Cerebellar cortex (tissue), 1 donor: Measurements from ENCODE around the gene CDK2AP2.

Source experiments
- DNase-seq: peaks from one replicate; pipeline ENCODE4 v3.0.0-alpha.2; 2015; ENCODE audit warnings: low spot score

Gene CDK2AP2

DNA sequence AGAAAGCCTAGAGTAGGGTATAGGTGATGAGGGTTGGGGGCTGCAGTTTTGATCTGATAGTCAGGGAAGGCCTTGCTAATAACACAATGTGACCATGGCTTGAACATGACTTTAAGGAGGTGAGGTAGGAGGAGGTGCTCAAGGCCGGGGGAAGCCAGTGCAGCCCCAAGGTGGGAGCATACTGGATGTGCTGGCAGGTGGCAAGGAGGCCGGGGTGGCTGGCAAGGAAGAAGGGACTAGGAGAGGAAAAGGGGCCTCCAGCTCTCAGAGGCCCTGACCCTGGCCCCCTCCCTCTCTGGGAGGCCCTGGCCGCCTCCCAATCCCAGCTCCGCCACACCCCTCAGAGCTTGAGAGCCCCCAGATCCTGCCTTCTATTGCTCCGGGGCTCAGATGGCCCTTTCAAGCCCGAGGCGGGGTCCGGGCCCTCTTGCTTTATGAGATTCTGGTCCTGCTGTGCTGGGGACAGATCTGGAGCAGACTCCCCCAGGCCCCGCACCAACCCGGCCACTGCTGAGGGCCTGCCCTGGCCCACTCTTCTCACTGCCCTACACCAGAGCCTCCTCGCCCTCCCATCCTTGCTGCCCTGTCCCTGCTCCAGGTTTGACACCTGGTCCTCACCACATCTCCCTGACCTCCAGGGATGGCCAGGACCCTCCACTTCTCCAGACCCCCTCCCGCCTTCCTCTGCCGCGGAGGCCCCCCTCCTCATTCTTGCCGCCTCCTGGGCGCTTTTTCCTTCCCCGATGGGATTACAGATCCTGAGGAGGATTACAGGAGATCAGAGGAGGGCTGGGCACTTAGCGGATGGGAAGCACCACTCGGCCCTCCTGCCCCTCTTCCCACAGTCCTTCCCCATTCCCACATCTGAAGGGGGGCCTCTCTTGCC is 4.6 kb downstream of the CDK2AP2 start:
- no peak for DNase-seq

DNA sequence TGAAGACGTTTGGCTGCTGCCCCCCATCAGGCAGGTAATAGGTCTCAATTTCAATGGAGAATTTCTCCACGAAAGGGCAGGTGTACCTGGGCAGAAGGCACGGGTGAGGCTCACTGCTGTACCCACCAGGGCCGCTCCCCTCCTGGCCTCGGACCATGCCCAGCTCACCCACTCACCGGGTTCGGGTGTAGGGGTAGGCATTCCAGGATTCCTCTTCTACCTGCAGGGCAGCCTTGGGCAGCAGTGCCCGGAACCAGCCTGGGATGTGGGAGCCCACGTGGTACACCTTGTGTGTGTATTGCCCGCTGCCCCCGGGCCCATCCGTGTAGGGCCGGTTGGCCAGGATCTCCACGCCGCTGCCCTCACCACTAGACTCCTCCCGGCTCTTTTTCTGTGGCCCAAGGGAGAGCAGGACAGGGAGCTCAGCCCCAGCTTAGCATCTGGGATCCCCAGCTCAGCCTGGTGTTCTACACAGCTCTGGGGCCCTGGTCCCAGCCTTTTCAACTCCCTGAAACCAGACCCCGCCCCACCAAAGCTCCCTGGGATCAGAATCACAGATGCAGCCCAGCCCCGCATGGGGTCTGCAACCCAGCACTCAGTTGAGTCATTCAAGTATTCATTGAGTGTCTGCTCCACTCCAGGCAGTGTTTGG is 5.5 kb downstream of the CDK2AP2 start:
- DNase-seq = no peak

DNA sequence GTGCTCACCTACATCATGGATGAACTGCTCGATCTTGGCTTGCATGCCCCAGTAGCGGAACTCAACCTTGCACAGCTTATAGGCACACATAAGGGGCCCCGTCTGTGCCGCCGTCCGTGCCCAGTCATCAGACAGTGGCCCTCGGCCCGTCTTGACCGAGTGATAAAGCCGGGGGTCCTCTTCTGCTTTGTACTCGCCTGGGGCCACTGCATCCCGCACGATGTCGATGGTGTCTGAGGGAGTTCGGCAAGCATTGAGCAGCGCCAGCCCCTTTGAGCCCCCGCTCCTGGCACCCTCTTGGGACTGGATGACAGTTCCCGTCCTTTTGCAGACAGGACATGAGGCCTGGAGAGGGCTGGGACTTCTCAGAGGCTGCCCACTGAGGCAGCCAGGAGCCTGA is 6.1 kb downstream of the CDK2AP2 start:
- no peak for DNase-seq

DNA sequence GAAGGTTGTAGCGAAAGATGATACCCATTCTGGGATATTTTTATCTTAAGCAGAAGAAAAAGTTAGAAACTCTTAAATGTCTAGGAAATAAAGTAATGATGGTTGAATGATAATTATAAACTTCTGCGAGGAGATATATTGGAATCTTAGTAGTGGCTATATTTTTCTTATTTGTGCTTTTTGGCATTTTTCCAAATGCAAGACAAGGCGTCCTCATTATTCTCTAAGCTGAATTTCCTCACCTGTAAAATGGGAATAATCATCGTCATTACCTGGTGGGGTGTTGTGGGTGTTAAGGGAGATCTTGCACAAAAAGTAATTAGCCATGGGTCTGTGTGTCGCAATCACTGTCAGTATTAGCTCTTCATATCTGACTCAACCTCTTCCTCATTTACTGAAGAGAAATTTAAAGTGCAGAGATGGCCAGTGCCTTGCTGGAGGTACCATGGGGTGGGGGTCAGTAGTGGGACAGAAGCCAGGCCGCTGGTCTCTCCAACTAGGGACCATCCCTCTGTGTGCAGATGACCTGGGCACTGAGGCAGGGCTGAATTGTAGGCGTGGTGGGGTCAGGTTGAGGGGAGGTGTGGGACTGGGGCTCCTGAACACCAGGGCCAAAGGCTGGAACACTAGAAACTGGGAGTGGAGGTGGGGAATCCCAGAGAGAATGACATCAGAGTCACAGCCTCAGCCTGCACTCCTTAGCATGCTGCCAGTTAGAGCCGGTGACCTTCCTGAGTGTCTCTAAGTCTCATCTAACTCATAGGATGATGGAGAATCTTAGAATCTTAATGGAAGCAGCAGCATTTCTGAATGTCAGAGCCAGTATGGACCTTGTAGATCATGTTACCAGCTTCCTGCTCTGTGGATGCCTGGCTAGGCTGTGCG is 6.9 kb downstream of the CDK2AP2 start:
- DNase-seq = no peak

DNA sequence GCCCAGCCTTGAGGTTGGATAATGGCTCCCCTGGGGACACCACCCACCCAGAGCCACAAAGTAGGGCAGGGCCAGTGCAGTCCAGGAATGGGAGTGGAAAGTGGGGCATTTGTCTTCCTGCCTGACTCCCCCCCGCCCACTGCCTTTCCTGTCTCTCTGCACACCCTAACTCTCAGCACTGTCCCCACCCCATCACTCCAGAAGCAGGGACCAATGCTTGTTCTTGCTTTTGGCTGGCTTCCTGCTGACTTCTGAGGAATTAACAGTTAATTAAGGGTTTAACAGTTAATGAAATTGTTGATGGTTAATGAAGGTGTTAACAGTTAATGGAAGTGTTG is 7.5 kb downstream of the CDK2AP2 start:
- DNase-seq = no peak

DNA sequence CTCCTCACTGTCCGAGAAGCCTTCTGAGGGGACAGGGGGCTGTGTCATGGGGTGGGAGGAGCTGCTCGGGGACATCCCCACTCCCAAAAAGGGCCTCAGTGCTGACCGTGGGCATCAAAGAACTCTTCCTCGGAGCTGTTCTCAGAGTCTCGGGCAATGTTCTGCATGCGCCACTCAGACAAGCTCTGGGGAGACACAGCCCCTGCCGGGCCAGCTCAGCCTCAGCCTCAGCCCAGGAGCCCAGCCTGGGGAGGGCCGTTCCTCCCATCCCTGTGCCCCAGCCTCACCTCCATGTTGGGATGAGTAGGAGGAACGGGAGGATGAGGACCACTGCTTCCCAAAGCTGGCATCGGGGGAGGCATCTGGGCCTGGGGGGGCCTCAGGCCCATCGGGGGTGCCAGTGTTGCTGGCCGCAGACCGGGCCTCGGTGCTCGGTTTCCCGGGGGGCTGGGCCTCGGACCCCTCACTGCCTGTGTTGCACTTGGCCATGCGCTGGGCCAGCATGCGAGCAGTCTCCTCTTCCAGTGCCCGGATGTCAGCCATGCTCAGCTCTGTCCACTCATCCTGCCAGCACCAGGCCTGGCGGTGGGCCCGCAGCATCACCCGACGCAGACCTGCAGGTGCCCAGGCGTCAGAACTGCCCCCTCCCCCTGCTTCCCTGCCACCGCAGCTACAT is 8.0 kb downstream of the CDK2AP2 start:
- DNase-seq = no peak

DNA sequence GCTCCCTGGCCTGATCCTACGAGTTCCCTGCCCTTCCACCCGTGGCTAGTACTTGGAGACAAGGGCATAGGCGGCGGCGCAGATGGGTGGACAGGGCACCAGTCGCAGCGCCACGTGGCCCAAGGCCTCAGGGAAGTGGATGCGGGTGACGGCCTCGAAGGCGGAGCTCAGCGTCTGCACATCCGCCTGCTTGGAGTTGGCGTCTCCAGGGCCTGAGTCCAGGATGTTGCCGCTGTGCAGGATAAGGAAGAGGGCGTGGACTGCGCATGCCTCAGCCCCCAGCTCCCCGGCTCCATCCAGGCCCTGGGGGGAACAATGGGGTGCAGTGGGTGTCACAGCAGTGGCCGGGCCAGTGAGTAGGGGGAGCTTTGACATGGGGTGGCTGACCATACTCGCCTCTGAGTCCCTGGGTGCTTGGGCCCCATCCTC is 9.4 kb downstream of the CDK2AP2 start:
- DNase-seq = no peak

DNA sequence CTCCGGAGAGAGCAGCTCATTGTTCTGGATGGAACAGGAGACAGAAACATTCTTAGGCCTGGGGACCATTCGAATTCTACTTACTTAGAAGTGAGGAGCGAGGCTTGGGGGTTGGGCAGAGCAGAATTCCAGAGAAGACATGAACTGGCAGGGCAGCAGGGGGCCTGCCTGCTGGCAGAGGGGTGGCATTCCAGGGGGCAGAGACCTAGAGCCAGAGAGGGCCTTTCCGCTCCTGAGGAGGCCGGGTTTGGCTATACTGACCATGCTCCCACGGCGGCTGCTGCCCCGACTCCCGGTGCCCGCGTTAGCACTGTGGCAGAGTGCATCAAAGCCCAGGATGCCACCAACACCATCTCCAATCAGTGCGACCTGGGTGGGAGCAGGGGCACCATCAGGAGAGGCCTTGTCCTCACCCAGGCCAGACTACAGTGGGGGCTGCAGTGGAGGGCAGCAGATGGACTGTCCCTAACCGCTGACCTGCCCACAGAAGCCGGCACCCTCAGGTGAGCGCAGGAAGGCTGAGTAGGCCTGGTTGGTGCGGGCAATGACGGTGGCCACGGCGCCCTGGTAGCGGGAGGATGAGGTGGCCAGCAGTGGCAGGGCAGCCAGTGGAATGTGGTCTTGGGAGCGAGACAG is 10.2 kb downstream of the CDK2AP2 start:
- DNase-seq = no peak

DNA sequence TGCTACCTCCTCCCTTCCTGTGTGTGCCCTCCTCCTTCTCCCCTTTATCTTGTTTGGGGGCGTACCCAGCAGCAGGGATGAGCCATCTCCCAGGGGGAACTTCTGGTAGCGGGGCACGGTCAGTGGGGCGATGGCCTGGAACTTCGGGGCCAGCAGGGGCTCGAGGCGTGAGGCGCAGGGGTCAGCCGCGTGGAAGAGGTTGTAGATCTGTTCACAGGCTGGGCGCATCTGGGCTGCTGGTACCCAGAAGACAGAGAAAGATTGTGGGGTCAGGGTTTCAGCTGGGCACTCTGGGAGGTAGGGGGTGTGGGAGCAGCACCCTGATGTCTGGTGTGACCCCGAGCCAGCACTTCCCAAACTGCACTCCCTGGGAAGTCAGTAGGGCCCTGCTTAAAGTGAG is 11.8 kb downstream of the CDK2AP2 start:
- no peak for DNase-seq

DNA sequence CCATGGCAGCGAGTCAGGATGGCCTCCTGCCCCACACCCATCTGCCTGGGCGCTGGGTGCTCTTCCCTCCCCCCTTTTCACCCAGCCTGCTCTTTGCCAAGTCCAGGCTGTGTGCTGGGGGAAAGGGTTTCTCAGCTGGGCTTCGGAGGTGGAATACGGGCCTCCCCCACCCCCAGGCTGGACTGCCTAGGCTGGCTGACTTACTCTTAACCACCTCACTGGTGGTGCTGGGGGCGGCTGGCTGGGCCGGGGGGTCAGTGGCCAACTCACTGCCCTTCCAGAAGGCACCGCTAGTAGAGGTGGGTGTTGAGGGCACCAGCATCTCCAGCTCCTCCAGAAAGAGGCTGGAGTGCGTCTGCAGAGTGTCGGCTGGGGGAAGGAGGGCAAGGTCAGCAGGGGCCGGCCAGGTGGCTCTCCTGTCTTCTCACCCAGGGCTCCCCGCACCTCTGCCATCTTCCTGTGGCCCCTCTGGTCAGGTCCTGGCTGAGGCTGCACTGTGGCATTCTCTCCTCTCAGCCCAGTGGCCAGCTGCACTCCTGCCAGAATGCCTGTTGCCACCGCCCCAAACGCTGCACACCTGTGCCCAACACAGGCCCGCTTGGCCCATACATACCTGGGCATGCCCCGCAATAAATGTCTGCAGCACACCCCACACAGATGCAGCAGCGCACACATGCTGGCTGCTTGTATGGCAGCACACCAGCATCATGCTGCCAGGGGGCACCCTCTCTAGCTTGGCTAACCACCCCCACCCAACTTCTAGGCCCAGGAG is 12.5 kb downstream of the CDK2AP2 start:
- no peak for DNase-seq

DNA sequence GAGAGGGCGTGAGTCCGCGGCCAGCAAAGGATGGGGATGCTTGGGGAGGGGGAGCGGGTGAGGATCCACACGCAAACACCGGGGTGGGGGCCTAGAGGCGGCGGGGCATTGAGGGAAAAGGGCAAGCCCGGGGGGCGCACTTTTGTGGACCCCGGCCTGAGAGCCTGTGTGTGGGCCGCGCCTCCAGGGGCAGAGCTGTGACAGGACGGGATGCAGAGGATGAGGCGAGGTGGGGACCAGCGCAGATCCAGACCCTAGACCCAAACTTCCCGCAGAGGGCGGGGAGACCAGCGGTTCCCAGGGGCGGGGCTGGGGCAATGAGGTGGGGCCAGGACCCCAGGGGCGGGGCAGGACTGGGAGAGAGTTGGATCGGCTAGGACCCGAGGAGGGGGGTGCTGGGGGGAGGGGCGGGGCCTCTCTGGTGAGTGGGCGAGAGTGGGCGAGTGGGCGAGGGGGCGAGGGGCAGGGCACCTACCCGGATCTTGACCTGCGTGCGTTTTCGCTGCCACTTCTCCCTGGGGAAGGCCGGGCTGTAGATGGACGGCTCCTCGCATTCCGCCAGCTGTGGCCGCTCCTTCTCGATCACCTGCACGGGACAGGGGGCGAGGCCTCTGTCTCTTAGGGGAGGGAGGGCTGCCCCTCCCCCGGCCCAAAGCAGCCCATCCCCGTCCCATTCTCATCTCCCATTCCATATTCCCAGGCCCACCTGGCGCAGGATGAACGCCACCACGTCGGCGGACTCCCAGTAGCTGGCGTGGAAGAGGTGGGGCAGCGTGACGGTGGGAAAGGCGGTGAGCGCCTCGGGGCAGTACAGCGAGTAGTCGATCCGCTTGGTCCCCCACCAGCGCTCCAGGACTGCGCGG is 13.4 kb downstream of the CDK2AP2 start:
- no peak for DNase-seq

DNA sequence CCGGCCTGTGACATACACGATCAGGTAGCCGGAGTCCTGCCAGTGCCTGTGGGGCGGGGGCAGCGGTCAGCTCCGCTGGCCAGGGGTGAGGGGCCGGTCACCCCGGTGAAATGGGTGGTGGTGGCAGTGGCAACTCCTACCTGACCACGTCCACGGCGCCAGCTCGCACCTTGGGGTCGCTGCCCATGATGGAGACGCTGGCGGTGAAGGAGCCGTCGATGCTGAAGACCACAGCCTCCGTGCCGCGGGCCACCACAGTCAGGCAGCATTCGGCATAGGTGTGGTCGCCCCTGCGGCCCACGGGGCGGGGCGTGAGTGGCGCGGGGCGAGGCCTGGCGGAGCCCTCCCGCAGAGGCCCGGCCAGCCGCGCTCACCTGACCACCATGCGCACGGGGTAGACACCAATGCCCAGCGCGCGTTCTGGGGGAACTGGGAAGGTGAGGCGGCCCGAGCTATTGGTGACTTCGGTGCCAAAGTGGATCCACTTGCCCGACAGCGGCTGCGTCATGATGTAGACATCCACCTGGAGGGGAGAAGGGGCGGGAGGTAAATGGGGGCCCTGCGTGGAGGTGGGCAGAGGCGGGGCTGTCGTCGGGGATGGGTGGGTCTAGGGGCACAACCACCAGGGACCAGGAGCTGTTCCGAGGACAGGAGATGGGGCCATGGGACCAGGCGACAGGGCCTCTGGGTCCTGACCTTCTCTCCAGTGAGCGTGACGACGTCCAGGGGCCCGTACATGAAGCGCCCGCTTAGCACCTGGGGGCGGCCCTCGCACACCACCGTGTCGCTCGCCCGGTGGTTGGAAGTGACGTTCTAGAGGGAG is 14.2 kb downstream of the CDK2AP2 start:
- DNase-seq = no peak

DNA sequence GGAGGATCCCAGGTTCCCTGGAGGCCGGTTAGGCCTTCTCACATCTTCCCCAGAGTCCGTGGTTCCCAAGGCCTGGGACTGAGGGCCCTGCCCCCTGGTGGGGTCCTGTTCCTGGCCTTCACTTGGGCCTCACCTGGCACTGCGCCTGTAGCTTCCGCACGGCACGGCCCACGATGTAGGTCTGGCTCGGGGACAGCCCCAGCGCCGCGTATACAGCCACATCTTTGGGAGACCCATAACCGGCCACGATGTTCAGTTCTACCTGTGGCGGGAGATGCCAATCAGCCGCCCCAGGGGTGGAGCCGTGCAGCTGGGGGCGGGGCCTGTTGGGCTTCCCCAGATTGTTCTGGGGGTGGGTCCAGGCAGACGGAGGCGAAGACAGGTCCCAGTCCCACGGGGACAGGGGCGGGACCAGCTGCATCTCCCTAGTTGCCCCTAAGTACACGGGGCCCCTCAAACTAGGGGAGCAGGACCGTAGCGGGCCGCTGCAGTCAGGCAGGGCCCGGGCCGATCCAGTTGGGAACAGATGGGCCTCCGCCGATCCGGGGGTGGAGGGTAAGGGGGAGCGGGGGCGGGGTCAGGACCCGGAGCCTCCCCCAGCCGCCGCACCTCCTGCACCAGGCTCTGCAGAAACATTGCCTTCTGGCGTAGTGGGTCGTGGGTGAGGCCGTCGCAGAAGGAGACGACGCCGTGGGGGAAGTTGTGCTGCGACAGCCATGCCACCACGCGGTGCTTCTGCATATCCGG is 15.0 kb downstream of the CDK2AP2 start:
- no peak for DNase-seq

DNA sequence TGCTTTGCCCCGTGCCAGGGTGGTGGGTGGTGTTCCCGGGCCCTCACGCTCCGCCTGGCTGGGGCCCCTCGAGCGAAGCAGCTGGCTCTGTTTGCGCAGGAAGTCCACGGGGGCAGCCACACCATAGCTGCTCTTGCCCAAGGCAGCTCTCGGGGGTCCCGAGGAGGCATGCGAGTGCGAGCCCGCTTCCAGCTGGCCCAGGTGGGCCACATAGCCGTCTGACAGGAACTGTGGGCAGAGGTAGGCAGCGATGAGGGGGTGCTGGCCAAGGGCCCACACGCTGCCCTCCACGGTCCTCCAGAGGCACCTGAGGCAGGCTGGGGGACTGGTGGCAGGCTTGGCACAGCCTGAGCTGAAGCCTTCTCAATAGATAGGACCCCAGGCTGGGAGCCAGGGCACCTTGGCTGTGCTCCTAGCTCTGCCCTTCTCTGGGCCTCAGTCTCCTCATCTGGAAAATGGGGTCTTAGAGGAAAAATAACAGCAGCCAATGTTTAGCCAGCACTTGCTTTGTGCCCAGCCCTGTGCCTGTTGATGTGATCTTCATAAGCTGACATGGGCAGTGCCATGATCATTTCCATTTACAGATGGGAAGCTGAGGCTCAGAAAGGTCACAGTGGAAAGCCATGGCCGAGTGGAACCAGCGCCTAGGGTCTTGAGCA is 15.8 kb downstream of the CDK2AP2 start:
- no peak for DNase-seq

DNA sequence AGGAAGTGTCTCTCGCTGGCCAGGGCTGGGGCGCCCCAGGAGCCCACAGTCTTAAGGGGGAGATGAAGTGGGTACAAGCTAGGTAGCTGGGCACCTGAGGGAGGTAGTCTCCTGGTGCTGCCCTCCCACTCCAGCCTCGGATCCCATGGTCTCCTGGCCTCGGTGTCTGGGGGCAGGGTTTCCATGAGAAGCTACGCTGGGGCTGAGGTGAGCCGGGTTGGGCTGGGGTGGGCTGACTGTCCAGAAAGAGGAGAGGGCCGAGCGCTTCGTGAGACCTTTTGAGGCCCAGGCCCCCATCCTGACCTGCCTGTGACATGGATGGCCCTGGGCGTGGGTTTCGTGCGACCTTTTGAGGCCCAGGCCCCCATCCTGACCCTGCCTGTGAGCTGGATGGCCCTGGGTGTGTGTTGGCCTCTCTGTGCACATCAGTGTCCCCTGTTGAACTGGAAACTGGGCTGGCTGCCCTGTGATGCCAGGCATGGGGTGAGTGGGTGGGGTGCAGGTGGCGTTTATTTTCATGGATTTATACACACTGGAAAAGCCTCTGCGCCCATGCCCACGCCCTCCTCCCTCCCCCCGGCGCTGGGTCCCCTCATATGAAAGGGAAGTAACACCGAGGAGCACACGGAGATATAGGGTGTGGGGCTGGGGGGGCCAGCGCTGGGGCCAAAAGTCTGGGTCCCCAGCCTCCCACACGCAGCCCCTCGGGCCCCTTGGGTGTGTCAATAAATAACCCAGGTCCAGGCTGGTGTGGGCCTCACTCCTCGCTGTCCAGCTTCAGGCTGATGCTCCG is 16.5 kb downstream of the CDK2AP2 start:
- DNase-seq = no peak

DNA sequence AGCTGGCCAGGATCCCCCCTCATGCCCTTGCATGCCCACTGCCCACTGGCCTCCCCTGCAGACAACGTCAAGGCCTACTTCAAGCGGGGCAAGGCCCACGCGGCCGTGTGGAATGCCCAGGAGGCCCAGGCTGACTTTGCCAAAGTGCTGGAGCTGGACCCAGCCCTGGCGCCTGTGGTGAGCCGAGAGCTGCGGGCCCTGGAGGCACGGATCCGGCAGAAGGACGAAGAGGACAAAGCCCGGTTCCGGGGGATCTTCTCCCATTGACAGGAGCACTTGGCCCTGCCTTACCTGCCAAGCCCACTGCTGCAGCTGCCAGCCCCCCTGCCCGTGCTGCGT is 17.3 kb downstream of the CDK2AP2 start:
- DNase-seq = no peak
